HG02970 (cell line): ENCODE results near the gene KLK2.

ENCODE experiments used
- ATAC-seq: cut with Tn5 transposase; IDR thresholded peaks from one replicate; pipeline ENCODE4 v1.9.1; 2021; ENCODE audit warnings: mild to moderate bottlenecking, moderate library complexity, moderate number of reproducible peaks; ENCODE audit not compliant: unreplicated experiment, low FRiP score

KLK2 gene

DNA sequence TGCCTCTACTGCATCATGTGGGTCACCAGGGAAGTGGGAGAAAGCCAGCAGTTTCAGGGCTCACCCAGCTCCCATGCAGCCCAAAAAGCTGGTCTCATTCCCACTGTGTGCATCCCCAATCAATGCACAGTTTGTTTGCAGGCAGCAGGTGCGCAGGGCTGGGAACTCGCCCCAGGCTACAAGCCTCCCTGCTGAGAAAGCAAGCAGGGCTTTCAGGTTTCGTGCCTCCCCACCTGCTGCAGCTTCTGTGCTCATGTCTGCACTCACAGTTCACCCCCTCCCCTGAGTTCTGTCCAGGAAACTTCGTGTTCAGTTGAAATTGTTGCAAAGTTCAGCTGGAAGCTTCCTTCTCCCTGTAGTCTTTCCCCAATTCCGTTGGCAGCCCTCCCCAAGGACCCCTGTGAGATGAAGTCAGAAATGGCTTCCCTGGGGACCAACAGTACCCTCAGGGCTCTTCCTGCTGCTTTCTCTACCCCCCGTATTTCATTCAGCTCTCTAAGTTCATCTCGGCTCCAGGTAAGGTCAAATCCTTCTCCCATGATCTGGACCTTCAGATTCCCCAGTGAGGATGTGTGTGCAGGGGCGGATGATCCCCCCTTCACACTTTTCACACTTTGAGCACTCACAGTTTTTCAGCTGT is 28.8 kb upstream of the KLK2 start:
- ATAC-seq = no peak

DNA sequence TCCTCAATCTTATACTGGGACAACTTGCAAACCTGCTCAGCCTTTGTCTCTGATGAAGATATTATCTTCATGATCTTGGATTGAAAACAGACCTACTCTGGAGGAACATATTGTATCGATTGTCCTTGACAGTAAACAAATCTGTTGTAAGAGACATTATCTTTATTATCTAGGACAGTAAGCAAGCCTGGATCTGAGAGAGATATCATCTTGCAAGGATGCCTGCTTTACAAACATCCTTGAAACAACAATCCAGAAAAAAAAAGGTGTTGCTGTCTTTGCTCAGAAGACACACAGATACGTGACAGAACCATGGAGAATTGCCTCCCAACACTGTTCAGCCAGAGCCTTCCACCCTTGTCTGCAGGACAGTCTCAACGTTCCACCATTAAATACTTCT is 22.5 kb upstream of the KLK2 start:
- ATAC-seq = no peak

DNA sequence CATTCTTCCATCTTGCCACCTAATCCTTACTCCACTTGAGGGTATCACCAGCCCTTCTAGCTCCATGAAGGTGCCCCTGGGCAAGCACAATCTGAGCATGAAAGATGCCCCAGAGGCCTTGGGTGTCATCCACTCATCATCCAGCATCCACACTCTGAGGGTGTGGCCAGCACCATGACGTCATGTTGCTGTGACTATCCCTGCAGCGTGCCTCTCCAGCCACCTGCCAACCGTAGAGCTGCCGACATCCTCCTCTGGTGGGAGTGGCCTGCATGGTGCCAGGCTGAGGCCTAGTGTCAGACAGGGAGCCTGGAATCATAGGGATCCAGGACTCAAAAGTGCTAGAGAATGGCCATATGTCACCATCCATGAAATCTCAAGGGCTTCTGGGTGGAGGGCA is 21.6 kb upstream of the KLK2 start:
- no peak for ATAC-seq

DNA sequence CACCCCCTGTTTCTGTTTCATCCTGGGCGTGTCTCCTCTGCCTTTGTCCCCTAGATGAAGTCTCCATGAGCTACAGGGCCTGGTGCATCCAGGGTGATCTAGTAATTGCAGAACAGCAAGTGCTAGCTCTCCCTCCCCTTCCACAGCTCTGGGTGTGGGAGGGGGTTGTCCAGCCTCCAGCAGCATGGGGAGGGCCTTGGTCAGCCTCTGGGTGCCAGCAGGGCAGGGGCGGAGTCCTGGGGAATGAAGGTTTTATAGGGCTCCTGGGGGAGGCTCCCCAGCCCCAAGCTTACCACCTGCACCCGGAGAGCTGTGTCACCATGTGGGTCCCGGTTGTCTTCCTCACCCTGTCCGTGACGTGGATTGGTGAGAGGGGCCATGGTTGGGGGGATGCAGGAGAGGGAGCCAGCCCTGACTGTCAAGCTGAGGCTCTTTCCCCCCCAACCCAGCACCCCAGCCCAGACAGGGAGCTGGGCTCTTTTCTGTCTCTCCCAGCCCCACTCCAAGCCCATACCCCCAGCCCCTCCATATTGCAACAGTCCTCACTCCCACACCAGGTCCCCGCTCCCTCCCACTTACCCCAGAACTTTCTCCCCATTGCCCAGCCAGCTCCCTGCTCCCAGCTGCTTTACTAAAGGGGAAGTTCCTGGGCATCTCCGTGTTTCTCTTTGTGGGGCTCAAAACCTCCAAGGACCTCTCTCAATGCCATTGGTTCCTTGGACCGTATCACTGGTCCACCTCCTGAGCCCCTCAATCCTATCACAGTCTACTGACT is 18.4 kb upstream of the KLK2 start, which contains the start of gene KLK3:
TSS of gene KLK3 (plus strand) at position 280 of the 775 bp plus-strand sequence. CDS start at position 321, 41 bp downstream.
- ATAC-seq = no peak

DNA sequence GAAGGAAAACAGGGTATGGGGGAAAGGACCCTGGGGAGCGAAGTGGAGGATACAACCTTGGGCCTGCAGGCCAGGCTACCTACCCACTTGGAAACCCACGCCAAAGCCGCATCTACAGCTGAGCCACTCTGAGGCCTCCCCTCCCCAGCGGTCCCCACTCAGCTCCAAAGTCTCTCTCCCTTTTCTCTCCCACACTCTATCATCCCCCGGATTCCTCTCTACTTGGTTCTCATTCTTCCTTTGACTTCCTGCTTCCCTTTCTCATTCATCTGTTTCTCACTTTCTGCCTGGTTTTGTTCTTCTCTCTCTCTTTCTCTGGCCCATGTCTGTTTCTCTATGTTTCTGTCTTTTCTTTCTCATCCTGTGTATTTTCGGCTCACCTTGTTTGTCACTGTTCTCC is 15.9 kb upstream of the KLK2 start:
- no peak for ATAC-seq

DNA sequence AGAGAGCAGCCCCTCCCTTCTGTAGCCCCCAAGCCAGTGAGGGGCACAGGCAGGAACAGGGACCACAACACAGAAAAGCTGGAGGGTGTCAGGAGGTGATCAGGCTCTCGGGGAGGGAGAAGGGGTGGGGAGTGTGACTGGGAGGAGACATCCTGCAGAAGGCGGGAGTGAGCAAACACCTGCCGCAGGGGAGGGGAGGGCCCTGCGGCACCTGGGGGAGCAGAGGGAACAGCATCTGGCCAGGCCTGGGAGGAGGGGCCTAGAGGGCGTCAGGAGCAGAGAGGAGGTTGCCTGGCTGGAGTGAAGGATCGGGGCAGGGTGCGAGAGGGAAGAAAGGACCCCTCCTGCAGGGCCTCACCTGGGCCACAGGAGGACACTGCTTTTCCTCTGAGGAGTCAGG is 14.4 kb upstream of the KLK2 start:
- ATAC-seq = no peak

DNA sequence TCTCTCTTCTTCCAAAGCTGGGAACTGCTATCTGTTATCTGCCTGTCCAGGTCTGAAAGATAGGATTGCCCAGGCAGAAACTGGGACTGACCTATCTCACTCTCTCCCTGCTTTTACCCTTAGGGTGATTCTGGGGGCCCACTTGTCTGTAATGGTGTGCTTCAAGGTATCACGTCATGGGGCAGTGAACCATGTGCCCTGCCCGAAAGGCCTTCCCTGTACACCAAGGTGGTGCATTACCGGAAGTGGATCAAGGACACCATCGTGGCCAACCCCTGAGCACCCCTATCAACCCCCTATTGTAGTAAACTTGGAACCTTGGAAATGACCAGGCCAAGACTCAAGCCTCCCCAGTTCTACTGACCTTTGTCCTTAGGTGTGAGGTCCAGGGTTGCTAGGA is 13.4 kb upstream of the KLK2 start:
- no peak for ATAC-seq

DNA sequence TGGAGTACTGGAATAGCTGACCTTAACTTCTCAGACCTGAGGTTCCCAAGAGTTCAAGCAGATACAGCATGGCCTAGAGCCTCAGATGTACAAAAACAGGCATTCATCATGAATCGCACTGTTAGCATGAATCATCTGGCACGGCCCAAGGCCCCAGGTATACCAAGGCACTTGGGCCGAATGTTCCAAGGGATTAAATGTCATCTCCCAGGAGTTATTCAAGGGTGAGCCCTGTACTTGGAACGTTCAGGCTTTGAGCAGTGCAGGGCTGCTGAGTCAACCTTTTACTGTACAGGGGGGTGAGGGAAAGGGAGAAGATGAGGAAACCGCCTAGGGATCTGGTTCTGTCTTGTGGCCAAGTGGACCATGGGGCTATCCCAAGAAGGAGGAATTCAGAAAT is 12.2 kb upstream of the KLK2 start:
- no peak for ATAC-seq

DNA sequence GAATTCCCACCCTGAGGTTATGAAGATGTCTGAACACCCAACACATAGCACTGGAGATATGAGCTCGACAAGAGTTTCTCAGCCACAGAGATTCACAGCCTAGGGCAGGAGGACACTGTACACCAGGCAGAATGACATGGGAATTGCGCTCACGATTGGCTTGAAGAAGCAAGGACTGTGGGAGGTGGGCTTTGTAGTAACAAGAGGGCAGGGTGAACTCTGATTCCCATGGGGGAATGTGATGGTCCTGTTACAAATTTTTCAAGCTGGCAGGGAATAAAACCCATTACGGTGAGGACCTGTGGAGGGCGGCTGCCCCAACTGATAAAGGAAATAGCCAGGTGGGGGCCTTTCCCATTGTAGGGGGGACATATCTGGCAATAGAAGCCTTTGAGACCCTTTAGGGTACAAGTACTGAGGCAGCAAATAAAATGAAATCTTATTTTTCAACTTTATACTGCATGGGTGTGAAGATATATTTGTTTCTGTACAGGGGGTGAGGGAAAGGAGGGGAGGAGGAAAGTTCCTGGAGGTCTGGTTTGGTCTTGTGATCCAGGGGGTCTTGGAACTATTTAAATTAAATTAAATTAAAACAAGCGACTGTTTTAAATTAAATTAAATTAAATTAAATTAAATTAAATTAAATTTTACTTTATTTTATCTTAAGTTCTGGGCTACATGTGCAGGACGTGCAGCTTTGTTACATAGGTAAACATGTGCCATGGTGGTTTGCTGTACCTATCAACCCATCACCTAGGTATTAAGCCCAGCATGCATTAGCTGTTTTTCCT is 11.5 kb upstream of the KLK2 start:
- no peak for ATAC-seq

DNA sequence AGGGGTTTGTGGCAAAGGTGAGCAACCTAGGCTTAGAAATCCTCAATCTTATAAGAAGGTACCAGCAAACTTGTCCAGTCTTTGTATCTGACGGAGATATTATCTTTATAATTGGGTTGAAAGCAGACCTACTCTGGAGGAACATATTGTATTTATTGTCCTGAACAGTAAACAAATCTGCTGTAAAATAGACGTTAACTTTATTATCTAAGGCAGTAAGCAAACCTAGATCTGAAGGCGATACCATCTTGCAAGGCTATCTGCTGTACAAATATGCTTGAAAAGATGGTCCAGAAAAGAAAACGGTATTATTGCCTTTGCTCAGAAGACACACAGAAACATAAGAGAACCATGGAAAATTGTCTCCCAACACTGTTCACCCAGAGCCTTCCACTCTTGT is 3.8 kb upstream of the KLK2 start:
- ATAC-seq = no peak

DNA sequence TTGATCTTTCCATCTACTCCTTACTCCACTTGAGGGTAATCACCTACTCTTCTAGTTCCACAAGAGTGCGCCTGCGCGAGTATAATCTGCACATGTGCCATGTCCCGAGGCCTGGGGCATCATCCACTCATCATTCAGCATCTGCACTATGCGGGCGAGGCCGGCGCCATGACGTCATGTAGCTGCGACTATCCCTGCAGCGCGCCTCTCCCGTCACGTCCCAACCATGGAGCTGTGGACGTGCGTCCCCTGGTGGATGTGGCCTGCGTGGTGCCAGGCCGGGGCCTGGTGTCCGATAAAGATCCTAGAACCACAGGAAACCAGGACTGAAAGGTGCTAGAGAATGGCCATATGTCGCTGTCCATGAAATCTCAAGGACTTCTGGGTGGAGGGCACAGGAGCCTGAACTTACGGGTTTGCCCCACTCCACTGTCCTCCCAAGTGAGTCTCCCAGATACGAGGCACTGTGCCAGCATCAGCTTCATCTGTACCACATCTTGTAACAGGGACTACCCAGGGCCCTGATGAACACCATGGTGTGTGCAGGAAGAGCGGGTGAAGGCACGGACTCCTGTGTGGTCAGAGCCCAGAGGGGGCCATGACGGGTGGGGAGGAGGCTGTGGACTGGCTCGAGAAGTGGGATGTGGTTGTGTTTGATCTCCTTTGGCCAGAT is 2.7 kb upstream of the KLK2 start:
- no peak for ATAC-seq

DNA sequence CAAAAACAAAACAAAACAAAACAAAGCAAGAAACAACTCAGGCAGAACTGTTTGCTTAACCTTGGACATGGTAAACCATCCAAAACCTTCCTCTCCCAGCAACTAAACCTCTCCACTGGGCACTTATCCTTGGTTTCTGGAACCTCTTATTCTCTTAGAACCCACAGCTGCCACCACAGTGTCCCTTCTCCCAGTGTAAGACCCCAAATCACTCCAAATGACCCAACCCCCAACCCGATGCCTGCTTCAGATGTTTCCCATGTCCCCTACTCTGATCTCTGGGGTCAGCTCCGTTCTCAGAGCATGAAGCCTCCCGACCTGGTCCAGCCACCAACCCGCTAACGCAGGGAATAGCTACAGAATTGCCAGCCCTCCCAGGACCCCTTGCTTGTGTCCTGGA is 972 bp downstream of the KLK2 start:
- ATAC-seq = no peak

DNA sequence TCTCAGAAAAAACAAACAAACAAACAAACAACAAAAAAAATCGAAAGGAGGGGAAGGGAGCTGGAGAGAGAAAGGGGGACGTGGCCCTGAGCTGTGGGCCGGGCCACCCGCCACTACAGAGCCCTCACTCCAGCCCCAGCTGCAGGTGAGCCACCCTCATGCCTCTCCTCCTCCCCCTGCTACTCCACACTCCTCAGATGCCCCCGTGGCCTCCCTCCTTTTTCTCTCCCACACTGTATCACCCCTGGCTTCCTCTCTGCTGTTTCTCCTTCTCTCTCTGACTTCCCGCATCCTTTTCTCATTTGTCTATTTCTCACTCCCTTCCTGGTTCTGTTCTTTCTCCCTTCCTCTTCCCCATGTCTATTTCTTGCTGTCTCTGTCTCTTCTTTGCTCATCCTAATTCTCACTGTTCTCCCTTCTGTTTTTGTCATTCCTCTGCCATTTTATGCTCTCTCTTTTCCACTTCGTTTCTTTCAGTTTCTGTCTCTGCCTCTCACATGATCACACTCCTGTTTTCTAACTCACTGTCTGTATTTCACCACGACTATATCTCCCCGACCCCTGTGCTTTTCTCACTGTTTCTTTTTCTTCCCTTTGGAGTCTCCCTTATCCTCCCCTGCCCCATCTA is 2.7 kb downstream of the KLK2 start:
- no peak for ATAC-seq

DNA sequence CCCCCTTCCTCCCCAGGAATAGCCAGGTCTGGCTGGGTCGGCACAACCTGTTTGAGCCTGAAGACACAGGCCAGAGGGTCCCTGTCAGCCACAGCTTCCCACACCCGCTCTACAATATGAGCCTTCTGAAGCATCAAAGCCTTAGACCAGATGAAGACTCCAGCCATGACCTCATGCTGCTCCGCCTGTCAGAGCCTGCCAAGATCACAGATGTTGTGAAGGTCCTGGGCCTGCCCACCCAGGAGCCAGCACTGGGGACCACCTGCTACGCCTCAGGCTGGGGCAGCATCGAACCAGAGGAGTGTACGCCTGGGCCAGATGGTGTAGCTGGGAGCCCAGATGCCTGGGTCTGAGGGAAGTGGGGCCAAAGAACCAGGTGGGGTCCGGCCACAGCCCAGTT is 3.2 kb downstream of the KLK2 start:
- no peak for ATAC-seq

DNA sequence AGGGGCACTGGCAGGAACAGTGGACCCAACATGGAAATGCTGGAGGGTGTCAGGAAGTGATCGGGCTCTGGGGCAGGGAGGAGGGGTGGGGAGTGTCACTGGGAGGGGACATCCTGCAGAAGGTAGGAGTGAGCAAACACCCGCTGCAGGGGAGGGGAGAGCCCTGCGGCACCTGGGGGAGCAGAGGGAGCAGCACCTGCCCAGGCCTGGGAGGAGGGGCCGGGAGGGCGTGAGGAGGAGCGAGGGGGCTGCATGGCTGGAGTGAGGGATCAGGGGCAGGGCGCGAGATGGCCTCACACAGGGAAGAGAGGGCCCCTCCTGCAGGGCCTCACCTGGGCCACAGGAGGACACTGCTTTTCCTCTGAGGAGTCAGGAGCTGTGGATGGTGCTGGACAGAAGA is 4.1 kb downstream of the KLK2 start:
- no peak for ATAC-seq

DNA sequence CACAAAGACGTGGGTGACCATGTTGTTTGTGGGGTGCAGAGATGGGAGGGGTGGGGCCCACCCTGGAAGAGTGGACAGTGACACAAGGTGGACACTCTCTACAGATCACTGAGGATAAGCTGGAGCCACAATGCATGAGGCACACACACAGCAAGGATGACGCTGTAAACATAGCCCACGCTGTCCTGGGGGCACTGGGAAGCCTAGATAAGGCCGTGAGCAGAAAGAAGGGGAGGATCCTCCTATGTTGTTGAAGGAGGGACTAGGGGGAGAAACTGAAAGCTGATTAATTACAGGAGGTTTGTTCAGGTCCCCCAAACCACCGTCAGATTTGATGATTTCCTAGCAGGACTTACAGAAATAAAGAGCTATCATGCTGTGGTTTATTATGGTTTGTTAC is 5.6 kb downstream of the KLK2 start:
- ATAC-seq = no peak

DNA sequence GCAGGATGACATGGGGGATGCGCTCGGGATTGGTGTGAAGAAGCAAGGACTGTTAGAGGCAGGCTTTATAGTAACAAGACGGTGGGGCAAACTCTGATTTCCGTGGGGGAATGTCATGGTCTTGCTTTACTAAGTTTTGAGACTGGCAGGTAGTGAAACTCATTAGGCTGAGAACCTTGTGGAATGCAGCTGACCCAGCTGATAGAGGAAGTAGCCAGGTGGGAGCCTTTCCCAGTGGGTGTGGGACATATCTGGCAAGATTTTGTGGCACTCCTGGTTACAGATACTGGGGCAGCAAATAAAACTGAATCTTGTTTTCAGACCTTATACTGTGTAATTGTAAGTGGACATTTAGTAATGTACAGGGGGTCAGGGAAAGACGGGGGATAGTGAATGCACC is 7.0 kb downstream of the KLK2 start:
- no peak for ATAC-seq

DNA sequence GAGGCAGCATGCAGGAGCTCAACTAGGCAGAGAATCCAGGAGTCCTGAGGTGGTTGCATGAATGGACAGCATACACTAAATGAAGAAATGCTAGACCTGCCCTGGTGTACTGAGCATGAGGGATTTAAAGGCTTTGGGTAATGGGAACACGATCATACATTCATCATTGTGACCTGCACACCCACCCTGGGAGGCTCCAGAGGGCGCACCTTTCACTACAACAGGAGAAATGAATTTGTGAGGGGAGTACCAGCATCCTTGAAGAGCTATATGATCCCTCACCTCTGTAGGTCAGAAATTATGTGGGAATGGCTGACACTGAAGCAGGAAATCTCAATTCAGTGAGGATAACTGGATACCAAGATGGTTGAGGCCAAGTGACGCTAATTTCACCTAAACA is 8.9 kb downstream of the KLK2 start:
- ATAC-seq = no peak

DNA sequence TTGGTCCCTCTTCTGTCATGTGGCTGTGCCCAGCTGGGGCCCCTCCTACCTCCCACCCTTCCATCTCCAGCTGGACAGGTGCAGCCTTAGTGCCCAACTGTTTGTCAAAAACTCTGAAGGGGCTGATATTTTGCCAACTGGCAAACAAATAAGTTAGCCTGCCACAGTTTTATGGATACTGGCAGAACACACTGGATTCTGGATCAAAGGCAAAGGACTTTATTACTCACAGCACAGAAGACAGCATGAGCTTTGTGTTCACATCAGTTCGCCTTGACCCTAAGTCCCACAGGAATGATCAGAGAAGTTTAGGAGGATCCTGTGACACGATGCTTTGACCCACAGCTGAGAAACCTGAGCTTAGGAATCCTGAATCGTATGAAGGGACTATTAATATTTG is 16.4 kb downstream of the KLK2 start:
- ATAC-seq = no peak

DNA sequence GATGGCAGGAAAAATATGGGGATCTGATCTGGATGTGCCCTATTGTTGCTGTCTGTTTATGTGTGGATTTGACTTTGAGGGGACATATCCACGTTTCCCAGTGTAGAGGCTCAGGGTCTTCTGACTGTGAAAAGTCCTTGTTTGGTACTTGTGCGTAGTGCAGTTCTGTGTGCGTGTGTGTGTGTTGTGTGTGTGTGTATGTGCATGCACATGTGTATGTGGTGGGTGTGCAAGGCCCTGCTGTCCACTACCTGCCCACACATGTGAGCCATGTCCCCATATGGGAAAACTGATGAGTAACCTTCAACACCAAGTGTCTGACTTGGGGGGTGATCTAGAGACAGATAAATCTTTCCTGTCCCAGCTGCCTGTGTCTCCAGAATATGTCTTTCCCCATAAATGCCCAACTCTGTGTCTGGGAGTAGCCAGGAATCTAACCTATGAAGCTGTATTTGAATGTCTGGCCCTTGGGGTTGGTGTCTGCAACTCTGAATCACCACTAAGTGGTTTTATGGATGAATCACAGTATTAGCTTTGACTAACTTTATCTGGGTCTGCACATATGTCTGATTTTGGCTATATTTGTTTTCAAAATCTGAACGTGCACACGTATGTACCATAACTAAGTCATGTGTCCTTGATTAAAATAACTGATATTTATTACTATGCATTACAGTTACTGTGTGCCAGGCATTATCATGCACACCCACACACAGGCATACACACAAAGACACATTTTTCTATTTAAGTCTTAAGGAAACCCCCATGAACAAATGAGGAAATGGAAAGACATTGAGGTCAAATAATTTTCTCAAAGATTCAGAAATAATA is 17.4 kb downstream of the KLK2 start:
- no peak for ATAC-seq
